OCI-LY3 (cell line): ENCODE data around the gene PTPRC.

ENCODE experiments used
- H2AFZ ChIP-seq: fragments of 200-600, 300-600 bp; shearing (Covaris generic); 2 replicates; pipeline ENCODE4 v1.6.0; 2014; ENCODE audit warnings: antibody characterized with exemption, low read depth, low read length
- H3K27ac ChIP-seq: fragments of 200-600, 300-600 bp; sonication (generic); 2 replicates; pipeline ENCODE4 v1.5.1; 2014; ENCODE audit warnings: mild to moderate bottlenecking, low read length, moderate library complexity, mixed read lengths
- H3K27me3 ChIP-seq: fragments of 200-600, 300-600 bp; sonication (generic); 2 replicates; pipeline ENCODE4 v1.6.1; 2014; ENCODE audit warnings: low read depth, low read length, mixed read lengths
- H3K36me3 ChIP-seq: fragments of 200-600, 300-600 bp; sonication (generic); replicated peaks from 2 replicates; pipeline ENCODE3; 2014; ENCODE audit warnings: low read depth, low read length, mixed read lengths
- H3K4me1 ChIP-seq: fragments of 300-600, 200-600 bp; sonication (generic); 2 replicates; pipeline ENCODE4 v1.6.1; 2014; ENCODE audit warnings: low read length, mixed read lengths
- H3K4me2 ChIP-seq: fragments of 200-600, 300-600 bp; sonication (generic); 2 replicates; pipeline ENCODE4 v1.6.1; 2014; ENCODE audit warnings: low read length, mixed read lengths
- H3K4me3 ChIP-seq: fragments of 300-600, 200-600 bp; sonication (generic); 2 replicates; pipeline ENCODE4 v1.5.1; 2014; ENCODE audit warnings: antibody characterized with exemption, mild to moderate bottlenecking, low read length, moderate library complexity
- H3K79me2 ChIP-seq: fragments of 300-600, 200-600 bp; shearing (Covaris generic); 2 replicates; pipeline ENCODE4 v1.6.1; 2014; ENCODE audit warnings: mild to moderate bottlenecking, low read length, mixed read lengths
- H3K9ac ChIP-seq: fragments of 300-600, 200-600 bp; shearing (Covaris generic); 2 replicates; pipeline ENCODE4 v1.6.0; 2014; ENCODE audit warnings: mild to moderate bottlenecking, low read length, moderate library complexity
- H3K9me3 ChIP-seq: fragments of 200-600, 300-600 bp; shearing (Covaris generic); 2 replicates; pipeline ENCODE4 v1.6.1; 2014; ENCODE audit warnings: low read length, mixed read lengths; ENCODE audit not compliant: insufficient read depth
- H4K20me1 ChIP-seq: fragments of 200-600, 300-600 bp; sonication (generic); 2 replicates; pipeline ENCODE4 v1.6.1; 2016; ENCODE audit warnings: low read length, mixed read lengths; ENCODE audit not compliant: insufficient read depth
- CTCF ChIP-seq: fragments of 200-600, 300-600 bp; sonication (generic); IDR thresholded peaks from 2 replicates; pipeline ENCODE4 v1.5.1; 2014; ENCODE audit warnings: antibody characterized with exemption, low read length, low read depth
- EZH2phosphoT487 ChIP-seq: fragments of 200-600 bp; shearing (Covaris generic); IDR thresholded peaks from 2 replicates; pipeline ENCODE4 v1.6.1; 2018; ENCODE audit warnings: antibody characterized with exemption, mixed run types, low read depth

The PTPRC gene

GRCh38 chr1:198797656-198798055 is 158.8 kb downstream of the PTPRC start:
- Histone ChIP-seq H3K9me3 (peaks cover 13% of the 10 kb centered on the region; the same call in 1 of the 2 replicates), H3K79me2 (no peaks in the 10 kb centered on the region), H3K4me3 (no peak overlapping the region), H3K9ac (no peak overlapping the region), H3K27me3 (no peaks in the 10 kb centered on the region), H3K4me1 (peaks cover 5% of the 10 kb centered on the region), H2AFZ (no peak overlapping the region), H4K20me1 (no peaks in the 10 kb centered on the region), H3K27ac (no peak overlapping the region), H3K36me3 (no peaks in the 10 kb centered on the region), H3K4me2 (no peak overlapping the region)
- TF ChIP-seq EZH2phosphoT487 (no peak), CTCF (no peak)

GRCh38 chr1:198798923-198799386 is 160.1 kb downstream of the PTPRC start:
- H3K27ac ChIP-seq, result no peak overlapping the region
- H3K4me2 ChIP-seq, result no peak overlapping the region
- no peaks in the 10 kb centered on the region for H4K20me1 ChIP-seq
- H3K36me3 ChIP-seq, result no peaks in the 10 kb centered on the region
- H2AFZ ChIP-seq, result no peak overlapping the region
- H3K27me3 ChIP-seq, result no peaks in the 10 kb centered on the region
- peaks cover 13% of the 10 kb centered on the region; the same call in 1 of the 2 replicates for H3K9me3 ChIP-seq
- H3K4me3 ChIP-seq, result no peak overlapping the region
- peaks cover 5% of the 10 kb centered on the region for H3K4me1 ChIP-seq
- no peaks in the 10 kb centered on the region for H3K79me2 ChIP-seq
- peak; percentile 30; the same call in 1 of the 2 replicates for TF ChIP-seq CTCF
- no peak for TF ChIP-seq EZH2phosphoT487
- no peak overlapping the region for H3K9ac ChIP-seq

GRCh38 chr1:198805498-198806151 is 166.8 kb downstream of the PTPRC start:
- Histone ChIP-seq H3K27ac (no peak overlapping the region), H3K9ac (no peak overlapping the region), H4K20me1 (no peaks in the 10 kb centered on the region), H3K79me2 (no peaks in the 10 kb centered on the region), H3K4me2 (no peak overlapping the region), H3K4me1 (no peaks in the 10 kb centered on the region), H3K36me3 (no peaks in the 10 kb centered on the region), H3K9me3 (no peaks in the 10 kb centered on the region), H2AFZ (no peak overlapping the region), H3K27me3 (no peaks in the 10 kb centered on the region), H3K4me3 (no peak overlapping the region)
- TF ChIP-seq CTCF (no peak), EZH2phosphoT487 (no peak)

GRCh38 chr1:198806861-198807260 is 168.0 kb downstream of the PTPRC start:
- Histone ChIP-seq H4K20me1 (no peaks in the 10 kb centered on the region), H3K9me3 (no peaks in the 10 kb centered on the region), H3K9ac (no peak overlapping the region), H3K27me3 (no peaks in the 10 kb centered on the region), H3K79me2 (no peaks in the 10 kb centered on the region), H2AFZ (no peak overlapping the region), H3K36me3 (no peaks in the 10 kb centered on the region), H3K4me3 (no peak overlapping the region), H3K27ac (no peak overlapping the region), H3K4me2 (no peak overlapping the region), H3K4me1 (no peaks in the 10 kb centered on the region)
- TF ChIP-seq EZH2phosphoT487 (no peak), CTCF (no peak)
